Endothelial cell of umbilical vein (primary cell): ENCODE results near the gene SPATS2L.

Source experiments
- EZH2 ChIP-seq: IDR thresholded peaks from 2 replicates; pipeline ENCODE4 v1.6.1; 2012; ENCODE audit warnings: borderline replicate concordance, low read depth, mild to moderate bottlenecking, moderate library complexity, low read length, inconsistent platforms; ENCODE audit not compliant: severe bottlenecking
- FOS ChIP-seq: IDR thresholded peaks from 2 replicates; pipeline ENCODE4 v1.6.1; 2011; ENCODE audit warnings: mild to moderate bottlenecking, low read length, moderate library complexity, borderline replicate concordance; ENCODE audit not compliant: insufficient read depth
- GATA2 ChIP-seq: IDR thresholded peaks from 2 replicates; pipeline ENCODE4 v1.7.0; 2011; ENCODE audit warnings: low read depth, mild to moderate bottlenecking, moderate library complexity, mixed read lengths, low read length; ENCODE audit not compliant: insufficient read length, insufficient read depth
- JUN ChIP-seq: IDR thresholded peaks from 2 replicates; pipeline ENCODE4 v1.6.1; 2011; ENCODE audit warnings: borderline replicate concordance, low read depth; ENCODE audit not compliant: insufficient read length, insufficient read depth
- MYC ChIP-seq: IDR thresholded peaks from one replicate; pipeline ENCODE4 v1.6.1; 2011; ENCODE audit warnings: mild to moderate bottlenecking, low read depth, low read length
- POLR2A ChIP-seq: IDR thresholded peaks from 2 replicates; pipeline ENCODE4 v1.6.1; 2012; ENCODE audit warnings: low read depth, mild to moderate bottlenecking, control low read depth, low read length
- POLR2AphosphoS5 ChIP-seq: IDR thresholded peaks from 2 replicates; pipeline ENCODE4 v1.6.1; 2012; ENCODE audit warnings: low read depth, mild to moderate bottlenecking, control low read depth, low read length, moderate library complexity; ENCODE audit not compliant: insufficient read depth
- TF ChIP-seq, protein P1 (sequence below), 2 donors: IDR thresholded peaks; 1 replicate in 1 of 2; 2 replicates in 1 of 2; pipeline ENCODE4 v1.5.1; 2011; ENCODE audit warnings: low read length in 2 of 2, mild to moderate bottlenecking in 2 of 2, moderate library complexity in 2 of 2, control low read depth in 1 of 2, inconsistent platforms in 1 of 2, low read depth in 1 of 2; ENCODE audit not compliant: insufficient read depth in 1 of 2; ENCODE audit errors: extremely low read depth in 1 of 2
- TF ChIP-seq, protein P2 (sequence below): IDR thresholded peaks from 2 replicates; pipeline ENCODE4 v1.6.1; 2011; ENCODE audit not compliant: insufficient read depth, insufficient read length

DNA sequence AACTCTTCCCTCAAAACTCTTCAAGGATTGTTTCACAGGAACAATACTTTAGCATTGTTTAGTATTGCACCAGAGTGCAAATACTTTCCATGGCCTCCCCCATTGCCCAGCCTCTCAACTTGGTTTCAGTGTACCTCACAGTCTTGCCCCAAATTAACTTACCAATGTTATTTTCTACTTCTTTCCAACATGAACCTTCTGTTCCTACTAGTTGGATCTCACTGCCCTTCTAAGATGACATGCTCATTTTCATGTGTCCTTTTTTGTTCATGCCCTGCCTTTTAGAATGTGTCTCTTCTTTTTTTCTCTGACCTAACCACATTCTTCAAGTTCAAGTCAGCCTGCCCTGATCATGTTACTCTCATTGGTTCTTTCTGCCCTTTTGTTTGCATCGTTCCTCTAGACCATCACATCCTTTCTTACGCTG lies 4.1 kb downstream of the SPATS2L start:
- TF ChIP-seq MYC (no peak), POLR2AphosphoS5 (no peak), EZH2 (no peak), POLR2A (no peak), GATA2 (no peak), JUN (no peak), FOS (no peak)
- TF ChIP-seq, protein P1, sequence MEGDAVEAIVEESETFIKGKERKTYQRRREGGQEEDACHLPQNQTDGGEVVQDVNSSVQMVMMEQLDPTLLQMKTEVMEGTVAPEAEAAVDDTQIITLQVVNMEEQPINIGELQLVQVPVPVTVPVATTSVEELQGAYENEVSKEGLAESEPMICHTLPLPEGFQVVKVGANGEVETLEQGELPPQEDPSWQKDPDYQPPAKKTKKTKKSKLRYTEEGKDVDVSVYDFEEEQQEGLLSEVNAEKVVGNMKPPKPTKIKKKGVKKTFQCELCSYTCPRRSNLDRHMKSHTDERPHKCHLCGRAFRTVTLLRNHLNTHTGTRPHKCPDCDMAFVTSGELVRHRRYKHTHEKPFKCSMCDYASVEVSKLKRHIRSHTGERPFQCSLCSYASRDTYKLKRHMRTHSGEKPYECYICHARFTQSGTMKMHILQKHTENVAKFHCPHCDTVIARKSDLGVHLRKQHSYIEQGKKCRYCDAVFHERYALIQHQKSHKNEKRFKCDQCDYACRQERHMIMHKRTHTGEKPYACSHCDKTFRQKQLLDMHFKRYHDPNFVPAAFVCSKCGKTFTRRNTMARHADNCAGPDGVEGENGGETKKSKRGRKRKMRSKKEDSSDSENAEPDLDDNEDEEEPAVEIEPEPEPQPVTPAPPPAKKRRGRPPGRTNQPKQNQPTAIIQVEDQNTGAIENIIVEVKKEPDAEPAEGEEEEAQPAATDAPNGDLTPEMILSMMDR (IDR thresholded peaks at IDR 0.05; ENCODE audit: extremely low read depth in 1 of 2, insufficient read depth in 1 of 2, low read depth in 1 of 2, low read length in 2 of 2), result no peak
- TF ChIP-seq, protein P2, sequence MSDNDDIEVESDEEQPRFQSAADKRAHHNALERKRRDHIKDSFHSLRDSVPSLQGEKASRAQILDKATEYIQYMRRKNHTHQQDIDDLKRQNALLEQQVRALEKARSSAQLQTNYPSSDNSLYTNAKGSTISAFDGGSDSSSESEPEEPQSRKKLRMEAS, result no peak
